Hindlimb muscle (tissue), 1 donor: ENCODE results near the gene TRIM32. TPM values are rescaled to one million over a fixed set of nuclear protein-coding genes. Genes with fewer than 3 reads are reported as not detected.
"Not testable (repeated sequence)": the region's sequence is repeated elsewhere in the genome, so short reads cannot be mapped to it uniquely, and the experiment has no call there.

Experiments
- DNase-seq: peaks from one replicate; pipeline ENCODE4 v3.0.0-alpha.2; 2013
- polyA plus RNA-seq: library from polyadenylated mRNA; unstranded; fragments of 120-200 nt; gene quantifications from one replicate; pipeline ENCODE4 v1.2.1, GENCODE V29; 2013; ENCODE audit not compliant: insufficient read length

Gene TRIM32
- polyA plus RNA-seq, 1 donor: 12.2 TPM

GRCh38 chr9:116683535-116683934, 3.6 kb upstream of the TRIM32 start:
- no peak for DNase-seq

- no peak for DNase-seq
These were observed 1.9 kb upstream of the TRIM32 start for GRCh38 chr9:116685166-116685565.

- DNase-seq: no peak
These were observed 970 bp upstream of the TRIM32 start for GRCh38 chr9:116686135-116686534.

GRCh38 chr9:116686693-116687073, 422 bp upstream of the TRIM32 start:
- DNase-seq: no peak

GRCh38 chr9:116687754-116688135, 640 bp downstream of the TRIM32 start:
- no peak for DNase-seq

- no peak for DNase-seq
These were observed 1.8 kb downstream of the TRIM32 start for GRCh38 chr9:116688806-116689485.

DNA sequence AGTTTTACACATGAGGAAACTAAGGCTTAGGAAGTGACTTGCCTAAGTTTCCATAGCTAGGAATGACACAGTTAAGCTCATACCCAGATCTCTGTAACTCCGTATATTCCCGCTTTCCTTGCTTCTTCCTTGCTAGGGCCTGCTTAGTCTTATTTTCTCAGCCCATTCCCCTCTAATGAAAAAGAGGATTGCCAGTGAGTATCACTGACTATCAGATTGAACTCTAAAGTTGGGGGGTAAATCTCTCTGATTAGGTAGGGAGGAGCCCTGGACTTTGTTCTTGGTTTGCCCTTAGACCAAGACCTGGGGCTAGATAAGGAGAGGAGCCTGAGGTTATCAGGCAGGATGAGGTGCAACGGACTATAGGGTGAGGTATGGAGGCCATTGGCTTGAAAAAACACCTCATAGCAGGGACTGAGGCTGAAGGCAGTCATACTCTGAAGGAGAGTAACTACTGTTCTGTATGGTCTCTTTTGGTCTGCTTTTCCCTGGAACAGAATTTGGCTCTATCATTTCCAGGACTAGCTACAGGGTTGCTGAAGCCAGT, 2.5 kb downstream of the TRIM32 start:
- DNase-seq: no peak

DNA sequence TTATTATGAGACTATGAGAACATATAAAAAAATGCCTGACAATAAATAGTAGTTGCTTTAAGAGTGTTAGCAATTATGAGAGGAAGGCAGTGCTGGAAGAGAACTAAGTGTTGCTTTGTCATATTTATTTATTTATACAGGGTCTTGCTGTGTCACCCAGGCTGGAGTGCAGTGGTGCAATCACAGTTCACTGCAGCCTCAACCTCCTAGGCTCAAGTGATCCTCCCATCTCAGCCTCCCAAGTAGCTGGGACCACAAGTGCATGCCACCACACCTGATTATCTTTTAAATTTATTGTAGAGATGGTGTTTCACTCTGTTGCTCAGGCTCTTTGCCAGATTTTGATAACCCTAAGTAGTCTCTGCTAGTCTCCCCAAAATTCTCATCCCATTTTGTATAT, 3.7 kb downstream of the TRIM32 start:
- DNase-seq: not testable (repeated sequence)

DNA sequence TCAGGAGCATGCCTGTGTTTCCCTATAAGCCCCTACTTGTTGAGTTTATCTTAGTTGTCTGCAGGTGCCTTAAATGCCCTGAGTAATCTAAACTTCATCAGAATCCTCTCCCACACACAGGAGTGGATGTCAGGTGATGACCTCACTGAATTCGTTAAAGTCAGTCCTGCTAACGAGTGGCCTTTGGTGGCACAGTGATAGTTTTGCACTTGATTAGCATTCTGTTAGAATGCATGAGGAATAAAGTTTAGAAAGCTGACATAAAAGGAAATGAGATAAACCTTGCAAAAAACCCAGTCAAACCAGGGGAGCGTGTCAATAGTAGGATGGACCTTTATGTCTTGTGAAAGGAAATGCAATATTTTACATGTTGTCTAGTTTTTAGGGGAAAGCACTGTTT, 4.5 kb downstream of the TRIM32 start:
- no peak for DNase-seq

GRCh38 chr9:116692616-116693015, 5.5 kb downstream of the TRIM32 start:
- no peak for DNase-seq

DNA sequence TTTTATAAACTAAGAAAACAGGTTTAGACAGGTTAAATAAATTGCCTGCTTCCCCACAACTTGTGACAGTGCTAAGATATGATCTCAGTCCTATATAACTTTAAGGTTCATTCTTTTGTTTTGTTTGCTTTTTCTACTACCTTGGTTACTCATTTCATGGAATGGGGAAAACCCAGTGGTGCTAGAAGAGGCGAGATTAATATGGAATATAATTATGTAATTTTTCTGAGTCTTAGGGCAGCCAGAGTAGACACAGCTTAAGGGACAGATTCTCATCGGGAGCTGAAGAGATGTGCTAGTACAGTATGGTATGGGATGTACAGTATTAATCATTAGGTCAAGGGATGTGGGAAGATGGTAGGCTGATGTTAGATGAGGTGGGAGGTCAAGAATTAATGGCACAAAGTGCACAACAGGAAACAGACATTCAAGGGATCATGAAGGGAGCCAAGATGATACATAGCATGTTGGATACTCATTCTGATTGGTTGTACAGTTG, 6.2 kb downstream of the TRIM32 start:
- no peak for DNase-seq

DNA sequence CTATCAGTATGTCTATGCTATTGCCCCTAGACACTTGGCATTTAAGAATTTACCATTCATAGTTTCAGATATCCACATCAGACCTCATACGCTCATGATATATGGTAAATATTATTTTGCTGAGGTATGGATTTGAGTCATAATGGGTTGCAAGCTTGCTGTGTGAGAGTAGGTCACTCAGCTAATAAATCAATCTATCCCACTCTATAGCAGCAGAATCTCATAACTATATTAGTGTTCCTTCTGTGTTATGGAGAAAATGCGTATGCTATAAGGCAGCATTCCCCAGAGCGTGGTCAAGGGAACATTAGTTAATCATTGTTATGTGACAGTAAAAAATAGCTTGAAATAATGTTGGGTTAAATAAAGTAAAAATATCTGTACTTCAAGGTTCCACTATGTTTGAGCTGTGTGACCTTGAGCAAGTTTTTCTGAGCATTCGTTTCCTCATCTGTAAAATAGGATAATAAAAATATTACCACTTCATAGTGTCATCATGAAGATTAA, 7.7 kb downstream of the TRIM32 start:
- DNase-seq: no peak

GRCh38 chr9:116695438-116695837, 8.3 kb downstream of the TRIM32 start:
- DNase-seq: no peak

GRCh38 chr9:116697362-116697761, 10.3 kb downstream of the TRIM32 start:
- no peak for DNase-seq

- DNase-seq: no peak
These were observed 10.8 kb downstream of the TRIM32 start for GRCh38 chr9:116697887-116698286.

GRCh38 chr9:116700279-116700678, 13.2 kb downstream of the TRIM32 start:
- DNase-seq: no peak

DNA sequence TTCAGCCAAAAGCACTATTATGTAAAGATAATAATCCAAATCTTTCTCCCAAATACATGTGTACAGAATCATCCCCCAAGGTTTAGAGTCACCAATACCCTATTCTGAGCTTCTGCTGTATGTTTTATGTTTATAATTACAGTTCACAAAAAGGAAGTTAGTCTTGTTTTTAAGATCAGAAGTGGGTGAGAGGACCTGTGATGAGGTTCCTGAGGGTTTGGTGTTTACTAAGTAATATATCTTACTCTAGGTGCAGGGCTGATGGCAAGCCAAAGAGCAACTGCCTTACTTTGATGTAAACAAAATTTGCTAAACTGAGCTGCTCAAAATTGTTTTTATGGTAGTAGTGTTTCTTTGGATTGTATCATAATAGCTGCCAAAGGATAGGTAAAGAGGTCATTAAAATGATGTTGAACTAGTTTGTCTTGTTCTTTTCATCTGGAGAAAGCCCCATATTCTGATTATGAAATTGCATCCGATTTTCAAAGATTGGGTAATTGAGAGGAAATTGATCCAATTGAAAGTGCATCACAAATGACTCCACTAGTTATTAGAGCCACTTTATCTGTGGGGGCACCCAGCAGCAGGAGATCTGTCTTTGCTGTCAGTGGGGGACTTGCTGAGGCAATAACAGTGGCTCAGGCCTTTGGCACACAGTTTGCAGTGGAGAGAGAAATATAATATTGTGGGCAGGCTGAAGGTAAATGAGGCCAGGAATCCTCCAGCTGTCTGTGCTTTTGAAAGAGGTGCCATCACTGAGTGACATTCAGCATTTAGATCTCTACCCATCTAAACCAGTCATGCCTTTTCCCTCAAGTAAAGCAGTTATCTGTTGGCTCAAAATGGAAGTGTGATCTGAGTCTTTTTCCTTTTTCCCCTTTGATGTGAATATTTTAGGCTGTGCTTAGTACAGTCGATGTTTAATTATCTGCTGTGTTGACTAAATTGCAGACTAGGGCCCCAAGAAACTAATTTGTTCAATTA, 14.1 kb downstream of the TRIM32 start:
- no peak for DNase-seq

DNA sequence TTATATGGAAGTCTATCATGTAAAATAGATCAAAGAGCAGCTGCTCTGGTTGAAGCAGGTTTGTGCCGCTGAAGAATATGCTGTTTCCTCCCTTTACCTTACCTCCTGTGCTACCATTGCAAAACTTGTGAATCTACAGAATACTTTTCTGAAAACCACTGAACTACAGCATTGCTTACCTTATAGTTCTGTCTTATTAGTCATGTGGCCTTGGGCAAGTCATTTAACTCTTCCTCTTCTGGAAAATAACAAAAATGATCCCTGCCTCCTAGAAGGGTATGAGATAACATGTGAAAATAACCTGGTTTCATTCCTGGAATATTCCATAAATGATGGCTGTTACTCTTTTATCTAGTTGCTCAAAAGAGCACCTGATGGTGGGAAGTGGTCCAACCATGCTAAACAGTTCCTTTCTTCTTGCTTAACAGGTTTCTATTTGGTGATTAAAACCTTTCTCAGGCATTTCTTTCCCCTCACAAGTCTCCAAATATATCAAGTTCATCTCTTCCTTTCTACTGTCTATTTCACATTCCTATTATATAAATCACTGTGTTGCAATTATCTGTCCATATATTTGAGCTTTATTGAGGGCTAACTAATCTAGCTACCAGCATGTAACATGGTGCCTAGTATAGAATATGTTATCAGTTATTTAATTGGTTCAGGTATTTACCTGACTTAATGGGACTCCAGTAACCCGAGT, 15.0 kb downstream of the TRIM32 start:
- no peak for DNase-seq

- DNase-seq: no peak
These were observed 16.5 kb downstream of the TRIM32 start for GRCh38 chr9:116703634-116704033.

DNA sequence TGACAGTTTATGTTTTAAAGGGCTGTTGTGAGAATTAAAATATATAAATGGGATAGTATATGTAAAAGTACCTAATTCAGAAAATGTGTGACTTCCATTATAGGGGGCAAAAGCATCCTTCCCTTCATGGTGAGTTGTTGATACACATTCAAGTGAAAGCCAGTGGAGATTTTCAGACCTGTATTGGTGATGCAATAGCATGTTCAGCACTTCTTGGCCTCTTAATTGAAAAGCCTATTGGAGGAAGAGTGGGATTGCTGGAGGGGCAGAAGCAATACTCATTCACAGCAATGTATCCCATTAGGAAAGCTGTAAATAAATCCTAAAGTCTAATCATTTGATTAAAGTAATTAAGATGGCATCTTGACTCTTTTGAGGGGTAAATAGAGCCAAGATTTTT, 17.4 kb downstream of the TRIM32 start:
- DNase-seq: no peak

DNA sequence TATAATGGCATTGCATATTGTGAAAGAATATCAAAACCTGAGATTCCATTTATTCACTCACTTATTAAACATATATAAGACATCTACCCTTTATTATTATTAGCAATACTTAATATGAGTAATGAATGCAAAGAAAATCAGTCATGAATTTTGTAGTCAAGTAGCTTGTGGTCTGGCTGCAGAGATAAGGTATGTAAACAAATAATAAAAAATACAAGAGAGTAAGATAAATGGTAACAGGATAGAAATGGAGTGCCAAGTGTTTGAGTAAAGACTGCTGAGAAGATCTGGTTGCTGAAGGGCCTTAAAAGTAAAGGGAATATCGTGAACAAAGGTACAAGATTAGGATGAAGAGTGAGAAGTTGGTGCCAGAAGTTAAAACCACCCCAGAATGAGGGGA, 18.4 kb downstream of the TRIM32 start:
- DNase-seq: no peak
